ENCODE data around the gene CYREN. TPM values are rescaled to one million over a fixed set of nuclear protein-coding genes. Genes with fewer than 3 reads are reported as not detected.

The CYREN gene
- total and polyA plus RNA-seq, 2 of the 13 experiments (the other 11 are each of a cell fraction or from before 2014, with no cell fraction given): 20.7 to 60.7 TPM

DNA sequence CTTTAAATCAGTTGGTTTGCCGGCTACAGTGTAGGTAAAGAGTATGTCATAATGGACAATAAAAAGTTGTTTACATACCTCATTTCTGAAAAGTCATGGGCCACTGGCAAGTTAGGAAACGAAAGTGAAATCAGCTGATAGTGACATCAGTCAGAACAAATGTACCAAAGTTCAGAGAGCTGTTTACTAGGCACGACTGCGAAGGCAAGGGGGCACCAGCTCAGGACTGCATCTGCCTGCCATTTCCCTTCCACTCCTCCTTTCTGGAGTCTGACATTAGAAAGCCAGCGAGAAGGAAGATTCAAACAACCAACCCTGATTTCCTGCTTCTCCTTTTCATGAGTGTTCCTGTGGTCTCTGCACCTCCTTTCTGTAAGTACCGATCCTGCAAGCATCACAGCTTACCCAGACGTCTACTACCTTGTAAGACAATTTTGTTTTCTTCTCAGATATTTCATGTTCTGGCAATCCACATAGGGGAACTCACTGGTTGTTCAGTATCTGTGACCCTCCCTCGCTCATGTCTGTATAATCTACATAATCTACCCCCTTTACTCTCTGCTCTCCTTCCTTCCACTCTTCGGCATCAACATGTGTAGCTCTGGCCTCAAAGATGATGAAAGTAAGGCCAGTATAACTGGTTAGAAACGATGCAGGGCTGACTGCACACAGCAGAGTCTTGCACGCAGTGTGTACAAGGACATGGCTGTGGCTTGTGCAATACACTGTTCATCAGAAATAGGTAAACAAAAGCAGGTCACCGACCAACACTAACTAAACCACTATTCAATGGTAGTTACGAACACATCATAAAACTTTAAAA is 22.4 kb downstream of the CYREN start, which contains the start of gene TMEM140 (continued):
- TF ChIP-seq, protein P1, sequence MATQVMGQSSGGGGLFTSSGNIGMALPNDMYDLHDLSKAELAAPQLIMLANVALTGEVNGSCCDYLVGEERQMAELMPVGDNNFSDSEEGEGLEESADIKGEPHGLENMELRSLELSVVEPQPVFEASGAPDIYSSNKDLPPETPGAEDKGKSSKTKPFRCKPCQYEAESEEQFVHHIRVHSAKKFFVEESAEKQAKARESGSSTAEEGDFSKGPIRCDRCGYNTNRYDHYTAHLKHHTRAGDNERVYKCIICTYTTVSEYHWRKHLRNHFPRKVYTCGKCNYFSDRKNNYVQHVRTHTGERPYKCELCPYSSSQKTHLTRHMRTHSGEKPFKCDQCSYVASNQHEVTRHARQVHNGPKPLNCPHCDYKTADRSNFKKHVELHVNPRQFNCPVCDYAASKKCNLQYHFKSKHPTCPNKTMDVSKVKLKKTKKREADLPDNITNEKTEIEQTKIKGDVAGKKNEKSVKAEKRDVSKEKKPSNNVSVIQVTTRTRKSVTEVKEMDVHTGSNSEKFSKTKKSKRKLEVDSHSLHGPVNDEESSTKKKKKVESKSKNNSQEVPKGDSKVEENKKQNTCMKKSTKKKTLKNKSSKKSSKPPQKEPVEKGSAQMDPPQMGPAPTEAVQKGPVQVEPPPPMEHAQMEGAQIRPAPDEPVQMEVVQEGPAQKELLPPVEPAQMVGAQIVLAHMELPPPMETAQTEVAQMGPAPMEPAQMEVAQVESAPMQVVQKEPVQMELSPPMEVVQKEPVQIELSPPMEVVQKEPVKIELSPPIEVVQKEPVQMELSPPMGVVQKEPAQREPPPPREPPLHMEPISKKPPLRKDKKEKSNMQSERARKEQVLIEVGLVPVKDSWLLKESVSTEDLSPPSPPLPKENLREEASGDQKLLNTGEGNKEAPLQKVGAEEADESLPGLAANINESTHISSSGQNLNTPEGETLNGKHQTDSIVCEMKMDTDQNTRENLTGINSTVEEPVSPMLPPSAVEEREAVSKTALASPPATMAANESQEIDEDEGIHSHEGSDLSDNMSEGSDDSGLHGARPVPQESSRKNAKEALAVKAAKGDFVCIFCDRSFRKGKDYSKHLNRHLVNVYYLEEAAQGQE (IDR thresholded peaks at IDR 0.05; ENCODE audit: borderline replicate concordance in 1 of 2, low read depth in 1 of 2, low read length in 2 of 2): peak in 1 of 2 experiments; percentile 69; a peak in 1 of 4 replicates
- TF ChIP-seq MLXIP (CRISPR knock-in tag; IDR thresholded peaks at IDR 0.05; ENCODE audit: borderline replicate concordance) (no peak), HDAC6 (IDR thresholded peaks at IDR 0.05; ENCODE audit: low read depth, low read length) (no peak), NCOA2 (CRISPR knock-in tag; IDR thresholded peaks at IDR 0.05) (peak; percentile 80), ZNF619 (CRISPR knock-in tag; IDR thresholded peaks at IDR 0.05) (no peak), SRF (IDR thresholded peaks at IDR 0.05; ENCODE audit: low read depth, low read length) (no peak), MTA3 (CRISPR knock-in tag; IDR thresholded peaks at IDR 0.05) (no peak), NR1H2 (CRISPR knock-in tag; IDR thresholded peaks at IDR 0.05; ENCODE audit: borderline replicate concordance, low read depth) (no peak)
- TF ChIP-seq, protein P2, sequence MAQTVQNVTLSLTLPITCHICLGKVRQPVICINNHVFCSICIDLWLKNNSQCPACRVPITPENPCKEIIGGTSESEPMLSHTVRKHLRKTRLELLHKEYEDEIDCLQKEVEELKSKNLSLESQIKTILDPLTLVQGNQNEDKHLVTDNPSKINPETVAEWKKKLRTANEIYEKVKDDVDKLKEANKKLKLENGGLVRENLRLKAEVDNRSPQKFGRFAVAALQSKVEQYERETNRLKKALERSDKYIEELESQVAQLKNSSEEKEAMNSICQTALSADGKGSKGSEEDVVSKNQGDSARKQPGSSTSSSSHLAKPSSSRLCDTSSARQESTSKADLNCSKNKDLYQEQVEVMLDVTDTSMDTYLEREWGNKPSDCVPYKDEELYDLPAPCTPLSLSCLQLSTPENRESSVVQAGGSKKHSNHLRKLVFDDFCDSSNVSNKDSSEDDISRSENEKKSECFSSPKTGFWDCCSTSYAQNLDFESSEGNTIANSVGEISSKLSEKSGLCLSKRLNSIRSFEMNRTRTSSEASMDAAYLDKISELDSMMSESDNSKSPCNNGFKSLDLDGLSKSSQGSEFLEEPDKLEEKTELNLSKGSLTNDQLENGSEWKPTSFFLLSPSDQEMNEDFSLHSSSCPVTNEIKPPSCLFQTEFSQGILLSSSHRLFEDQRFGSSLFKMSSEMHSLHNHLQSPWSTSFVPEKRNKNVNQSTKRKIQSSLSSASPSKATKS (CRISPR knock-in tag; IDR thresholded peaks at IDR 0.05): 0 out of 2 replicates have a peak, but pooled peaks have one; percentile 44
- TF ChIP-seq, protein P3, sequence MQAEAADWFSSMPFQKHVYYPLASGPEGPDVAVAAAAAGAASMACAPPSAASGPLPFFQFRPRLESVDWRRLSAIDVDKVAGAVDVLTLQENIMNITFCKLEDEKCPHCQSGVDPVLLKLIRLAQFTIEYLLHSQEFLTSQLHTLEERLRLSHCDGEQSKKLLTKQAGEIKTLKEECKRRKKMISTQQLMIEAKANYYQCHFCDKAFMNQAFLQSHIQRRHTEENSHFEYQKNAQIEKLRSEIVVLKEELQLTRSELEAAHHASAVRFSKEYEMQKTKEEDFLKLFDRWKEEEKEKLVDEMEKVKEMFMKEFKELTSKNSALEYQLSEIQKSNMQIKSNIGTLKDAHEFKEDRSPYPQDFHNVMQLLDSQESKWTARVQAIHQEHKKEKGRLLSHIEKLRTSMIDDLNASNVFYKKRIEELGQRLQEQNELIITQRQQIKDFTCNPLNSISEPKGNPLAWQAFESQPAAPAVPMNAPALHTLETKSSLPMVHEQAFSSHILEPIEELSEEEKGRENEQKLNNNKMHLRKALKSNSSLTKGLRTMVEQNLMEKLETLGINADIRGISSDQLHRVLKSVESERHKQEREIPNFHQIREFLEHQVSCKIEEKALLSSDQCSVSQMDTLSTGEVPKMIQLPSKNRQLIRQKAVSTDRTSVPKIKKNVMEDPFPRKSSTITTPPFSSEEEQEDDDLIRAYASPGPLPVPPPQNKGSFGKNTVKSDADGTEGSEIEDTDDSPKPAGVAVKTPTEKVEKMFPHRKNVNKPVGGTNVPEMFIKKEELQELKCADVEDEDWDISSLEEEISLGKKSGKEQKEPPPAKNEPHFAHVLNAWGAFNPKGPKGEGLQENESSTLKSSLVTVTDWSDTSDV (CRISPR knock-in tag; IDR thresholded peaks at IDR 0.05): no peak
